HUES6 (cell line): Measurements from ENCODE around the gene VIPAS39.

Experiments
- H3K27ac ChIP-seq: 2 replicates; pipeline ENCODE4 v1.7.0; 2013; ENCODE audit warnings: low read depth, mild to moderate bottlenecking, low read length, inconsistent platforms
- H3K27me3 ChIP-seq: 2 replicates; pipeline ENCODE4 v1.6.1; 2013; ENCODE audit warnings: low read length; ENCODE audit not compliant: control insufficient read depth, insufficient read depth
- H3K36me3 ChIP-seq: 2 replicates; pipeline ENCODE4 v1.6.1; 2013; ENCODE audit warnings: low read length; ENCODE audit not compliant: control insufficient read depth, insufficient read depth
- H3K4me1 ChIP-seq: 2 replicates; pipeline ENCODE4 v1.6.1; 2013; ENCODE audit warnings: low read length; ENCODE audit not compliant: control insufficient read depth, insufficient read depth
- H3K4me3 ChIP-seq: 2 replicates; pipeline ENCODE4 v1.5.1; 2013; ENCODE audit warnings: low read depth, low read length
- H3K9ac ChIP-seq: one replicate; pipeline ENCODE4 v1.6.1; 2013; ENCODE audit warnings: mild to moderate bottlenecking, low read length
- H3K9me3 ChIP-seq: 2 replicates; pipeline ENCODE4 v1.6.1; 2013; ENCODE audit warnings: low read depth, low read length; ENCODE audit not compliant: control insufficient read depth, insufficient read depth

The VIPAS39 gene

GRCh38 chr14:77457522-77458248 lies at the start of gene VIPAS39, which contains the start of gene AHSA1:
Gene VIPAS39 (minus strand): TSS chr14:77457601. CDS start chr14:77454102, 3,499 bp downstream.
Gene AHSA1 (plus strand): TSS chr14:77458093. CDS start chr14:77458190, 97 bp downstream.
- Histone ChIP-seq H3K36me3 (peaks cover 36% of the 10 kb centered on the region), H3K9me3 (no peaks in the 10 kb centered on the region), H3K4me3 (peak within 1 kb of the TSS; percentile 70), H3K27me3 (no peaks in the 10 kb centered on the region), H3K9ac (peak within 1 kb of the TSS; percentile 85), H3K27ac (peak within 1 kb of the TSS; percentile 76), H3K4me1 (peaks cover 7% of the 10 kb centered on the region; the same call in 1 of the 2 replicates)

- H3K4me3 ChIP-seq: no peak overlapping the region
- H3K9me3 ChIP-seq: no peaks in the 10 kb centered on the region; the same call in 1 of the 2 replicates
- H3K4me1 ChIP-seq: no peaks in the 10 kb centered on the region
- peaks cover 10% of the 10 kb centered on the region for H3K27me3 ChIP-seq
- no peaks in the 10 kb centered on the region for H3K36me3 ChIP-seq
- no peak overlapping the region for H3K27ac ChIP-seq
- H3K9ac ChIP-seq: no peak overlapping the region
Observed at GRCh38 chr14:77505031-77505430, 47.6 kb upstream of the VIPAS39 start.

GRCh38 chr14:77503138-77503537 lies 45.7 kb upstream of the VIPAS39 start:
- Histone ChIP-seq H3K4me1 (no peaks in the 10 kb centered on the region), H3K4me3 (no peak overlapping the region), H3K9me3 (no peaks in the 10 kb centered on the region; the same call in 1 of the 2 replicates), H3K9ac (no peak overlapping the region), H3K27ac (no peak overlapping the region), H3K36me3 (no peaks in the 10 kb centered on the region), H3K27me3 (peaks cover 29% of the 10 kb centered on the region)

GRCh38 chr14:77502109-77502782 lies 44.8 kb upstream of the VIPAS39 start:
- H3K36me3 ChIP-seq: no peaks in the 10 kb centered on the region
- no peak overlapping the region for H3K9ac ChIP-seq
- H3K9me3 ChIP-seq: no peaks in the 10 kb centered on the region; the same call in 1 of the 2 replicates
- peaks cover 38% of the 10 kb centered on the region for H3K27me3 ChIP-seq
- no peaks in the 10 kb centered on the region for H3K4me1 ChIP-seq
- no peak overlapping the region for H3K4me3 ChIP-seq
- H3K27ac ChIP-seq: no peak overlapping the region

GRCh38 chr14:77498984-77499527 lies 41.7 kb upstream of the VIPAS39 start:
- Histone ChIP-seq H3K36me3 (no peaks in the 10 kb centered on the region), H3K4me1 (no peaks in the 10 kb centered on the region), H3K4me3 (peak overlapping the region; percentile 70), H3K27me3 (peaks cover 45% of the 10 kb centered on the region), H3K9ac (no peak overlapping the region), H3K27ac (no peak overlapping the region), H3K9me3 (no peaks in the 10 kb centered on the region; the same call in 1 of the 2 replicates)

GRCh38 chr14:77498120-77498979 lies 40.9 kb upstream of the VIPAS39 start, which contains the start of gene ISM2:
Gene ISM2 (minus strand): TSS chr14:77498816. CDS start chr14:77498793, 23 bp downstream.
- H3K27me3 ChIP-seq: peaks cover 45% of the 10 kb centered on the region
- H3K27ac ChIP-seq: no peak within 1 kb of the TSS
- H3K36me3 ChIP-seq: no peaks in the 10 kb centered on the region
- H3K4me1 ChIP-seq: no peaks in the 10 kb centered on the region
- H3K9ac ChIP-seq: no peak within 1 kb of the TSS
- peak within 1 kb of the TSS; percentile 70 for H3K4me3 ChIP-seq
- no peaks in the 10 kb centered on the region; the same call in 1 of the 2 replicates for H3K9me3 ChIP-seq

- H3K36me3 ChIP-seq: no peaks in the 10 kb centered on the region
- no peaks in the 10 kb centered on the region for H3K4me1 ChIP-seq
- no peak overlapping the region for H3K4me3 ChIP-seq
- H3K9me3 ChIP-seq: no peaks in the 10 kb centered on the region
- H3K27me3 ChIP-seq: peaks cover 37% of the 10 kb centered on the region
- no peak overlapping the region for H3K27ac ChIP-seq
- no peak overlapping the region for H3K9ac ChIP-seq
Observed at GRCh38 chr14:77495334-77495733, 37.9 kb upstream of the VIPAS39 start.

- Histone ChIP-seq H3K4me1 (no peaks in the 10 kb centered on the region), H3K4me3 (no peak overlapping the region), H3K27ac (no peak overlapping the region), H3K9me3 (no peaks in the 10 kb centered on the region), H3K36me3 (no peaks in the 10 kb centered on the region), H3K9ac (no peak overlapping the region), H3K27me3 (no peaks in the 10 kb centered on the region)
Observed at GRCh38 chr14:77491056-77491455, 33.7 kb upstream of the VIPAS39 start.

- Histone ChIP-seq H3K27me3 (no peaks in the 10 kb centered on the region), H3K9me3 (no peaks in the 10 kb centered on the region), H3K27ac (no peak overlapping the region)
Observed at GRCh38 chr14:77490347-77490986, 33.1 kb upstream of the VIPAS39 start.

GRCh38 chr14:77489041-77489440 lies 31.6 kb upstream of the VIPAS39 start:
- Histone ChIP-seq H3K36me3 (no peaks in the 10 kb centered on the region), H3K27ac (no peak overlapping the region), H3K4me3 (no peak overlapping the region), H3K9ac (no peak overlapping the region), H3K4me1 (no peaks in the 10 kb centered on the region), H3K9me3 (no peaks in the 10 kb centered on the region), H3K27me3 (no peaks in the 10 kb centered on the region)

More at GRCh38 chr14:77490347-77490986, 33.1 kb upstream of the VIPAS39 start:
- no peaks in the 10 kb centered on the region for H3K36me3 ChIP-seq
- H3K4me1 ChIP-seq: no peaks in the 10 kb centered on the region
- H3K4me3 ChIP-seq: no peak overlapping the region
- H3K9ac ChIP-seq: no peak overlapping the region
